NT2/D1 (cell line): ENCODE measurements around the gene PNPLA5.

Source experiments
- SUZ12 ChIP-seq: IDR thresholded peaks from 2 replicates; pipeline ENCODE4 v1.6.1; 2011; ENCODE audit not compliant: insufficient read length, insufficient read depth; ENCODE audit errors: extremely low read depth
- YY1 ChIP-seq: IDR thresholded peaks from 2 replicates; pipeline ENCODE4 v1.6.1; 2011; ENCODE audit not compliant: insufficient read length, insufficient read depth
- ZNF274 ChIP-seq: IDR thresholded peaks from 2 replicates; pipeline ENCODE4 v1.6.1; 2011; ENCODE audit warnings: mild to moderate bottlenecking, low read depth, low read length

DNA sequence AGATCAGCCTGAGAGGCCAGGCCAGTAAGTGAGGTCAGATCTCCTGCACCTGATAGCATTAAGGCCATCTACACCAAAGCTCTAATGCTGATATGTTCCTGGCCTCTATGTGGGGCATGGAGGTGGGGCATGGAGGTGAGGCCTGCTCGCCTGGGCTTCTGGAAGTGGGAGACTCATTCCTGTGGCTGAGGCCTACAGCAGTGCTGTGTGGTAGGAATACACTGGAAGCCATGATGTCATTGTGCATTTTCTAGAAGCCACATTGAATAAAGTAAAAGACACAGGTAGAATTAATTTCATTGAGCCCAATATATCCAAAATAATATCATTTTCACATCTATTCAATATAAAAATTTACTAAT is 34.5 kb upstream of the PNPLA5 start:
- TF ChIP-seq ZNF274 (no peak), YY1 (no peak), SUZ12 (no peak)
